Measurements from ENCODE around the gene TMEM273. TPM values are rescaled to one million over a fixed set of nuclear protein-coding genes. Genes with fewer than 3 reads are reported as not detected.

Gene TMEM273
- total RNA-seq, 1 donor from 2014 or later: 8.5 TPM

DNA sequence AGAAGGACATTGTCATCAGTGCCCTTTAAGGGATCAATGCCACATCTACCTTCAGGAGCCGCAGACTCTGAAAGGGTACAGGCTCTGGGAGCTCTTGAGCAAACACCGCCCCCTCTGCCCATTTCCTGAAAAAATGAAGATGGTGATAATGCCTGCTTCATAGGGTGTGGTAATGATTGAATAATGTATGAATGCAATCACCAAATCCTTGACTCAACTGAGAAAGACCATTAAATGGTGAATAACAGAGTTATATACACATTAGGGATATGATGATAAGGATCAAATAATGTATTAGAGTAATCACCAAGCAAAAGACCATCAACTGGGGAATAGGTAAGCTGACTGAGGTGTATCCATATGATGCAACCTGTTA, 55.8 kb downstream of the TMEM273 start:
- CTCF ChIA-PET: no interaction called here
- Mint-ChIP-seq H3K4me3 (no peak overlapping the region), H3K36me3 (ENCODE audit: low read depth) (no peaks in the 10 kb centered on the region), H3K27ac (no peak overlapping the region), H3K9me3 (peaks cover 2% of the 10 kb centered on the region), H3K27me3 (peaks cover 22% of the 10 kb centered on the region), H3K4me1 (peaks cover 24% of the 10 kb centered on the region)
- TF ChIP-seq, protein P1, sequence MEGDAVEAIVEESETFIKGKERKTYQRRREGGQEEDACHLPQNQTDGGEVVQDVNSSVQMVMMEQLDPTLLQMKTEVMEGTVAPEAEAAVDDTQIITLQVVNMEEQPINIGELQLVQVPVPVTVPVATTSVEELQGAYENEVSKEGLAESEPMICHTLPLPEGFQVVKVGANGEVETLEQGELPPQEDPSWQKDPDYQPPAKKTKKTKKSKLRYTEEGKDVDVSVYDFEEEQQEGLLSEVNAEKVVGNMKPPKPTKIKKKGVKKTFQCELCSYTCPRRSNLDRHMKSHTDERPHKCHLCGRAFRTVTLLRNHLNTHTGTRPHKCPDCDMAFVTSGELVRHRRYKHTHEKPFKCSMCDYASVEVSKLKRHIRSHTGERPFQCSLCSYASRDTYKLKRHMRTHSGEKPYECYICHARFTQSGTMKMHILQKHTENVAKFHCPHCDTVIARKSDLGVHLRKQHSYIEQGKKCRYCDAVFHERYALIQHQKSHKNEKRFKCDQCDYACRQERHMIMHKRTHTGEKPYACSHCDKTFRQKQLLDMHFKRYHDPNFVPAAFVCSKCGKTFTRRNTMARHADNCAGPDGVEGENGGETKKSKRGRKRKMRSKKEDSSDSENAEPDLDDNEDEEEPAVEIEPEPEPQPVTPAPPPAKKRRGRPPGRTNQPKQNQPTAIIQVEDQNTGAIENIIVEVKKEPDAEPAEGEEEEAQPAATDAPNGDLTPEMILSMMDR (IDR thresholded peaks at IDR 0.05): no peak
- DNase-seq (no peak), ATAC-seq (ENCODE audit: low read depth) (no peak)
- intact Hi-C loops (cut with micrococcal nuclease): no loop called here
- POLR2A ChIA-PET: no interaction called here

DNA sequence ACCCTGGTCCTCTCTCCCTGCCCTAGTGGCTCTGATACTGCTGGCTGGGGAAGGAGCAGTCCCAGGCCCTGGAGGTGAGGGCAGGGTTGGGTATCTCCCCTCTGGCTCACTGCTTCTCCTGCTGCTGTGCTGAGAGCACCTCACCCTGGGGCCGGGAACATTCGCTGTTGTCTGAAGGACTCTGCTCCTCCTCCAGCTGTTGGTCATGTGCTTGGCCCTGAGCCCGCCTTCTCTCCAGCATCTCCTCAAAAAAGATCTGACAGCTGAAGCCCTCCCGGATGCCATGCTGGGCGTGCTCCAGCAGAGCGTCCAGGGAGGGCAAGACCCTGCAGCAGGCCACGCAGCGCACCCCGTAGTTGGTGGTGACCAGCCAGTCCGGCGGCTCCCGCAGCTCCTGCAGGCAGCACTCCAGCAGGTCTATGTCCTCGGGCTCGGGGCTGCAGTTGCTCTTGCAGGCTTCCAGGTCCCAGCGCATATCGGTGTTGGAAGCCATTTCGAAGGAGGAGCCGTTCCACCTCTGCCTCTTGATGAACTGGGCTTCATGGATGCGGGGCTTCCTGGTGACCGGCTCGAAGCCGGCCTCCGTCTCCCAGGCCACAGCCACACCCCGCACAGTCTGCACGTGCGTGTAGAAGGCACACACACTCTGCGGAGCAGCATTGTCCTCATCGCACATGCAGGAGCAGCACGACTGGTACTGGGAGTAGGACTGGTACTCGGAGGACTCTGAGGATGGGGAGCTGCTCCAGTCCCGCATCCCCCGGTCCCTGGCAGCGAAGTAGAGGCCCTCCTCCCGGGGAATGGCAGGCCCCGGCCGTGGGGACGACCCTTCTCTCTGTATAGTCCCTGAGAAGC, 56.5 kb downstream of the TMEM273 start:
- no peak overlapping the region for H3K4me3 Mint-ChIP-seq
- H3K4me1 Mint-ChIP-seq: peaks cover 24% of the 10 kb centered on the region
- H3K27me3 Mint-ChIP-seq: peaks cover 22% of the 10 kb centered on the region
- ChIA-PET POLR2A (no interaction called here), CTCF (no interaction called here)
- DNase-seq (no peak), ATAC-seq (ENCODE audit: low read depth) (no peak)
- H3K27ac Mint-ChIP-seq: no peak overlapping the region
- intact Hi-C loops (cut with micrococcal nuclease): no loop called here
- TF ChIP-seq, protein P1 (IDR thresholded peaks at IDR 0.05): no peak
- H3K36me3 Mint-ChIP-seq (ENCODE audit: low read depth): no peaks in the 10 kb centered on the region
- peaks cover 2% of the 10 kb centered on the region for H3K9me3 Mint-ChIP-seq

DNA sequence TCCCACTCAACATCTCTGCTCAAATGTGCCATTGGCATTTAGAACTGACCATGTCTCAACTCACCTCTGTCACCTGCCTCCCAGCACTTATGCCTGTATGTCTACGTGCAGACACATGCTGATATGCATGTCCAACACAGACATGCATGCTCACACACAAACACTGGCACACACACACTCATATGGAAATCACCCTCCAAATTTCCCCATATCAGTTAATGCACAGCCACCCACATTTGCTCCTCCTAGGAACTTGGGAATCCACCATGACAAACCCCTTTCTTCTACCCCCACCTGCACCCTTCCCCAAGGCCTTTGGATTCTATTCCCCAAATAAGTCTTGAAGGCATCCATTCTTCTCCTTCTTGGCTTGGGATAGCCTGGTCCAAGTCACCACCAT, 58.8 kb downstream of the TMEM273 start:
- Mint-ChIP-seq H3K27ac (no peak overlapping the region), H3K9me3 (peaks cover 1% of the 10 kb centered on the region), H3K36me3 (ENCODE audit: low read depth) (no peaks in the 10 kb centered on the region), H3K4me3 (no peak overlapping the region), H3K4me1 (peaks cover 6% of the 10 kb centered on the region), H3K27me3 (peaks cover 22% of the 10 kb centered on the region)
- intact Hi-C loops (cut with micrococcal nuclease): no loop called here
- ATAC-seq (ENCODE audit: low read depth) (no peak), DNase-seq (no peak)
- ChIA-PET POLR2A (no interaction called here), CTCF (no interaction called here)
- TF ChIP-seq, protein P1 (IDR thresholded peaks at IDR 0.05): no peak

DNA sequence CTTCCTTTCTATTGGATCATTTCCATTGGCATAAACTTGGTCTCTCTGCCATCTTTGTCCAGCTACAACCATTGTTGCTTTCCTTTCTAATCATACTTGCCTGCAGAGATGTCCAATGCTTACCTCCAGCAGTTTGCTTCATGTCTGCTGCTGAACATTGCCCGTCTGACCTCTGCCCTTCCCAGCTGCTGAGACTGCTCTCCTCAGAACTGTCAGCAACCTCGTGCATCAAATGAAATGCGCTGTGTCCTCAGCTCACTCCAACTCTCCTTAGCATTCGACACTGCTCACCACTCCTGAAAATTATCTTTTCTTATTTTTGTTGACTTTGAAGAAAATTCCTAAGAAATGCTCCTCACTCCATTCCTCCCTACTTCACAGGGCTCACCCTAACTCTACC, 59.3 kb downstream of the TMEM273 start:
- Mint-ChIP-seq H3K4me3 (no peak overlapping the region), H3K9me3 (peaks cover 1% of the 10 kb centered on the region), H3K27me3 (peaks cover 22% of the 10 kb centered on the region), H3K4me1 (peaks cover under 1% of the 10 kb centered on the region), H3K27ac (no peak overlapping the region), H3K36me3 (ENCODE audit: low read depth) (no peaks in the 10 kb centered on the region)
- TF ChIP-seq, protein P1 (IDR thresholded peaks at IDR 0.05): no peak
- POLR2A ChIA-PET: no interaction called here
- CTCF ChIA-PET: no interaction called here
- intact Hi-C loops (cut with micrococcal nuclease): no loop called here
- ATAC-seq (ENCODE audit: low read depth) (no peak), DNase-seq (no peak)

DNA sequence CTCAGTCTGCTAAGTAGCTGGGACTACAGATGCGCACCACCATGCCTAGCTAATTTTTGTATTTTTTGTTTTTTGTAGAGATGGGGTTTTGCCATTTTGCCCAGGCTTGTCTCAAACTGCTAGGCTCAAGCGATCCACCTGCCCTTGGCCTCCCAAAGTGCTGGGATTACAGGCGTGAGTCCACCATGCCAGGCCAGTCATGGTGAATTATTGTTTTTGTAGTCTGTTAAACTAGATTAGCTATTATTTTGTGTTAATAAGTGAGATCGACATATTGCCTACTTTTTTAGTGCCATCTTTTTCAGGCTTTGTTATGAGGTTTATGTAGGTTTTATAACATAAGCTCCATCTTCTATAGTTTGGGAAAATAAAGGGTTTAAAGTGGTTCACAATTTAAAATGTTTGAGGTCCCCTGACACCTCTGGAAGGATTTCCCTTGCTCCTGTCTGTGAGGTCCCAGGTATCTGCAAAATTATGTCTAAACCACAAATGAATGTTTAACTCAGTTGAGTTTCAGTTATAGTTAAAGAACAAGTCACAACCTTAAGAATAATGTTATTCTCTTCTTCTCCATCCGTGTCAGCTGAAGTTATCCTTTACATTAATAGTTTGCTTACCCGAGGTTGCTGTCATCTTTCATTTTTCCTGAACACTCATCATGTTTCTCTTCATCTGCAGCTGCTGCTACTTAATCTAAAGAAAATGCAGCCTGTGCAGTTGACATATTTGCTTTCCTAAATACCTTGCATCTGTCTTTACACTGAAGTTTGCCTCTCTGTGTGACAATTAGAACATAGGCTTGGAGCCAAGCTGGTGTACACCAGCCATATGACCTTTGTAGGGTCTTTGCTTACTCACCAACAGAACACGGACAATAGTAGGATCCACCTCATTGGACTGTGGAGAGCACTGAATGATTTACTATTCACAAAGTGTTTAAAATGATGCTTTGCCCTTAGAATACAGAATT, 63.9 kb downstream of the TMEM273 start:
- peaks cover 15% of the 10 kb centered on the region for H3K27me3 Mint-ChIP-seq
- no peaks in the 10 kb centered on the region for H3K36me3 Mint-ChIP-seq (ENCODE audit: low read depth)
- intact Hi-C loops (cut with micrococcal nuclease): no loop called here
- TF ChIP-seq, protein P1 (IDR thresholded peaks at IDR 0.05): no peak
- ChIA-PET POLR2A (no interaction called here), CTCF (no interaction called here)
- no peaks in the 10 kb centered on the region for H3K4me1 Mint-ChIP-seq
- no peak overlapping the region for H3K27ac Mint-ChIP-seq
- peaks cover 4% of the 10 kb centered on the region for H3K9me3 Mint-ChIP-seq
- H3K4me3 Mint-ChIP-seq: no peak overlapping the region
- DNase-seq (no peak), ATAC-seq (ENCODE audit: low read depth) (no peak)

All from activated B cell treated with CpG ODN at 0.5 μM for 24 hours (primary cell).